ENCODE measurements around the gene OTOG.

Gene OTOG

DNA sequence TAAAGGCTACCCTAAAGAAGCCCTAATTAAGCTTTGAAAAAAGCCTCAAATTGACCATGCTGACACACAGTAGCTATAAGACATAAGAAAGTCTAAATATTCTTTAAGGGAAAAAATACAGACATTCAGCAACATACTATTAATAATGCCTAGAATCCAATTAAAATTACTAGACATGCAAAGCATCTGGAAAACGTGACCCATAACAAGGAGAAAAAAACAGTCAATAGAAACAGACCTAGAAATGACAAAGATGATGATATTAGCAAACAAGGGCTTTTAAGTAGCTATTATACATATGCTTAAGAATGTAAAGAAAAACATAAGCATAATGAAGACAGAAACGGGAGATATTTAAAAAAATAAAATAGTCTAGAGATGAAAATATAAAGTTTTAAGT lies 108.6 kb downstream of the OTOG start:
- DNase-seq (no peak), ATAC-seq (ENCODE audit: insufficient read depth, low read depth) (no peak)
- Histone ChIP-seq H3K79me2 (ENCODE audit: insufficient read depth, low read length) (no peaks in the 10 kb centered on the region), H3K36me3 (ENCODE audit: insufficient read depth, low read length) (no peaks in the 10 kb centered on the region), H4K20me1 (ENCODE audit: insufficient read depth, low read length) (no peaks in the 10 kb centered on the region), H3K27me3 (ENCODE audit: insufficient read depth, low read length, poor library complexity) (no peaks in the 10 kb centered on the region), H3K27ac (ENCODE audit: low read length) (no peak overlapping the region), H2AFZ (ENCODE audit: low read depth, low read length) (no peak overlapping the region), H3K9ac (ENCODE audit: low read depth, low read length) (no peak overlapping the region), H3K4me3 (ENCODE audit: low read depth in 1 of 2, low read length in 2 of 2) (no peak overlapping the region), H3K4me1 (ENCODE audit: insufficient read depth, low read length) (no peaks in the 10 kb centered on the region), H3K9me3 (ENCODE audit: insufficient read depth, low read length, severe bottlenecking) (peaks cover 8% of the 10 kb centered on the region), H3K4me2 (ENCODE audit: insufficient read depth, low read length) (no peak overlapping the region)
- no peak for TF ChIP-seq EZH2 (IDR thresholded peaks at IDR 0.05; ENCODE audit: borderline replicate concordance, low read depth, low read length, severe bottlenecking)
- TF ChIP-seq, protein P1, sequence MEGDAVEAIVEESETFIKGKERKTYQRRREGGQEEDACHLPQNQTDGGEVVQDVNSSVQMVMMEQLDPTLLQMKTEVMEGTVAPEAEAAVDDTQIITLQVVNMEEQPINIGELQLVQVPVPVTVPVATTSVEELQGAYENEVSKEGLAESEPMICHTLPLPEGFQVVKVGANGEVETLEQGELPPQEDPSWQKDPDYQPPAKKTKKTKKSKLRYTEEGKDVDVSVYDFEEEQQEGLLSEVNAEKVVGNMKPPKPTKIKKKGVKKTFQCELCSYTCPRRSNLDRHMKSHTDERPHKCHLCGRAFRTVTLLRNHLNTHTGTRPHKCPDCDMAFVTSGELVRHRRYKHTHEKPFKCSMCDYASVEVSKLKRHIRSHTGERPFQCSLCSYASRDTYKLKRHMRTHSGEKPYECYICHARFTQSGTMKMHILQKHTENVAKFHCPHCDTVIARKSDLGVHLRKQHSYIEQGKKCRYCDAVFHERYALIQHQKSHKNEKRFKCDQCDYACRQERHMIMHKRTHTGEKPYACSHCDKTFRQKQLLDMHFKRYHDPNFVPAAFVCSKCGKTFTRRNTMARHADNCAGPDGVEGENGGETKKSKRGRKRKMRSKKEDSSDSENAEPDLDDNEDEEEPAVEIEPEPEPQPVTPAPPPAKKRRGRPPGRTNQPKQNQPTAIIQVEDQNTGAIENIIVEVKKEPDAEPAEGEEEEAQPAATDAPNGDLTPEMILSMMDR (IDR thresholded peaks at IDR 0.05; ENCODE audit: borderline replicate concordance, extremely low read depth, low read length, poor library complexity, severe bottlenecking) = no peak

DNA sequence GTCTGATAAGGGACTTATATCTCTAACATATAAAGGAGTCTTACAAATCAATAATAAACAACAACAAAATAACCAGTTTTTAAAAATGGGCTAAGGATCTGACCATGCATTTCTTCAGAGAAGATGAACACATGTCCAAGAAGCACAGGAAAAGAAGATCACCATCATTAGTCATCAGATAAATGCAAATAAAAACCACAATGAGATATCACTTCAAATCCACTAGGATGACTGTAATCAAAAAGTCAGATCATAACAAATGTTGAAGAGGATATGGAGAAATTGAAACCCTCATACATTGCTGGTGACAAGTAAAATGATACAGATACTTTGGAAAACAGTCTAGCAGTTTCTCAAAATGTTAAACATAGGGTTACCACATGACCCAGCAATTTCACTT lies 111.2 kb downstream of the OTOG start:
- no peaks in the 10 kb centered on the region for H3K36me3 ChIP-seq (ENCODE audit: insufficient read depth, low read length)
- ATAC-seq (ENCODE audit: insufficient read depth, low read depth) (no peak), DNase-seq (no peak)
- H3K4me2 ChIP-seq (ENCODE audit: insufficient read depth, low read length) = no peak overlapping the region
- H3K9me3 ChIP-seq (ENCODE audit: insufficient read depth, low read length, severe bottlenecking) = peaks cover 8% of the 10 kb centered on the region
- H3K9ac ChIP-seq (ENCODE audit: low read depth, low read length) = no peak overlapping the region
- H3K79me2 ChIP-seq (ENCODE audit: insufficient read depth, low read length) = no peaks in the 10 kb centered on the region
- no peak overlapping the region for H3K4me3 ChIP-seq (ENCODE audit: low read depth in 1 of 2, low read length in 2 of 2)
- H3K4me1 ChIP-seq (ENCODE audit: insufficient read depth, low read length) = no peaks in the 10 kb centered on the region
- peaks cover 4% of the 10 kb centered on the region for H3K27me3 ChIP-seq (ENCODE audit: insufficient read depth, low read length, poor library complexity)
- TF ChIP-seq EZH2 (IDR thresholded peaks at IDR 0.05; ENCODE audit: borderline replicate concordance, low read depth, low read length, severe bottlenecking) = no peak
- TF ChIP-seq, protein P1 (IDR thresholded peaks at IDR 0.05; ENCODE audit: borderline replicate concordance, extremely low read depth, low read length, poor library complexity, severe bottlenecking) = no peak
- H4K20me1 ChIP-seq (ENCODE audit: insufficient read depth, low read length) = no peaks in the 10 kb centered on the region
- no peak overlapping the region for H2AFZ ChIP-seq (ENCODE audit: low read depth, low read length)
- H3K27ac ChIP-seq (ENCODE audit: low read length) = no peak overlapping the region

DNA sequence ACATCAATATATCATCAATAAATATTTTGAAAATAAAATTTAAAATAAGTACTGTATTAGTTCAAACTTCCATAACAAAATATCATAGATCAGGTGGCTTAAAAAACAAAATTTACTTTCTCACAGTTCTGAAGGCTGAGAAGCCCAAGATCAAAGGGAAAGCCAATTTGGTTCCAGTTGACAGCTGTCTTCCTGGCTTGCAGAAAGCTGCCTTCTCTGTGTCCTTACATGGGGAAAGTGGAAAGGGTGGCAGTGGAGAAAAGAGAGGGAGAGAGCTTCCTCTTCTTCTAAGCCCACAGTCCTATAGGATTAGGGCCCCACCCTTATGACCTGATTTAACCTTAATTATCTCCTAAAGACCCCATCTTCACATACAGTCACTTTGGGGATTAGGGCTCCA lies 121.1 kb downstream of the OTOG start:
- TF ChIP-seq EZH2 (IDR thresholded peaks at IDR 0.05; ENCODE audit: borderline replicate concordance, low read depth, low read length, severe bottlenecking) = no peak
- TF ChIP-seq, protein P1 (IDR thresholded peaks at IDR 0.05; ENCODE audit: borderline replicate concordance, extremely low read depth, low read length, poor library complexity, severe bottlenecking) = no peak
- no peak overlapping the region for H2AFZ ChIP-seq (ENCODE audit: low read depth, low read length)
- H3K36me3 ChIP-seq (ENCODE audit: insufficient read depth, low read length) = no peaks in the 10 kb centered on the region
- H3K9ac ChIP-seq (ENCODE audit: low read depth, low read length) = no peak overlapping the region
- H4K20me1 ChIP-seq (ENCODE audit: insufficient read depth, low read length) = no peaks in the 10 kb centered on the region
- H3K9me3 ChIP-seq (ENCODE audit: insufficient read depth, low read length, severe bottlenecking) = no peaks in the 10 kb centered on the region
- no peaks in the 10 kb centered on the region for H3K4me1 ChIP-seq (ENCODE audit: insufficient read depth, low read length)
- no peak overlapping the region for H3K4me3 ChIP-seq (ENCODE audit: low read depth in 1 of 2, low read length in 2 of 2)
- peaks cover 15% of the 10 kb centered on the region for H3K27me3 ChIP-seq (ENCODE audit: insufficient read depth, low read length, poor library complexity)
- DNase-seq (no peak), ATAC-seq (ENCODE audit: insufficient read depth, low read depth) (no peak)
- no peak overlapping the region for H3K27ac ChIP-seq (ENCODE audit: low read length)
- no peaks in the 10 kb centered on the region for H3K79me2 ChIP-seq (ENCODE audit: insufficient read depth, low read length)
- no peak overlapping the region for H3K4me2 ChIP-seq (ENCODE audit: insufficient read depth, low read length)

DNA sequence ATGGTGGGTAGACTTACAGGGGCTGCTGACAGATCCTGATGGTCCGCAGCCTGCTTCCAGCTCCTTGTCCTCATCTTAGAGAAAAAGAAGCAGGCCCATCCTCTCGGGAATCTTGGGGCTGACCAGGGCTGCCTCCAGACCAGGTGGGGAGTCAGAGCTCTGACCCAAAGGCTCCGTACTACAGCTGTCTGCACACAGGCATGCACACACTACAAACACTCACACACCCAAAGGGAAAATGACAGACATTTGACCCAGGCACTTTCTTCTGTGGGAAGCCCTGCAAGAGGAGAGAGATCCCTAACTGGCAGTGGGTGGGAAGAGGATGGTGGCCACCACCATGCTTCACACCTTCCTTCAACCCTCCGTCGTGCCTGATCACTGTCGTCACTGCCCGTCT lies 125.4 kb downstream of the OTOG start:
- ATAC-seq (ENCODE audit: insufficient read depth, low read depth) = no peak
- Histone ChIP-seq H3K36me3 (ENCODE audit: insufficient read depth, low read length) (no peaks in the 10 kb centered on the region), H3K4me1 (ENCODE audit: insufficient read depth, low read length) (no peaks in the 10 kb centered on the region), H3K9me3 (ENCODE audit: insufficient read depth, low read length, severe bottlenecking) (no peaks in the 10 kb centered on the region), H2AFZ (ENCODE audit: low read depth, low read length) (no peak overlapping the region), H3K4me3 (ENCODE audit: low read depth in 1 of 2, low read length in 2 of 2) (no peak overlapping the region), H4K20me1 (ENCODE audit: insufficient read depth, low read length) (no peaks in the 10 kb centered on the region), H3K27me3 (ENCODE audit: insufficient read depth, low read length, poor library complexity) (peaks cover 19% of the 10 kb centered on the region), H3K79me2 (ENCODE audit: insufficient read depth, low read length) (no peaks in the 10 kb centered on the region), H3K27ac (ENCODE audit: low read length) (no peak overlapping the region), H3K4me2 (ENCODE audit: insufficient read depth, low read length) (no peak overlapping the region), H3K9ac (ENCODE audit: low read depth, low read length) (no peak overlapping the region)
- TF ChIP-seq, protein P1 (IDR thresholded peaks at IDR 0.05; ENCODE audit: borderline replicate concordance, extremely low read depth, low read length, poor library complexity, severe bottlenecking) = no peak
- TF ChIP-seq EZH2 (IDR thresholded peaks at IDR 0.05; ENCODE audit: borderline replicate concordance, low read depth, low read length, severe bottlenecking) = no peak
- no peak for DNase-seq
